Measurements from ENCODE around the gene PHC1. TPM values are rescaled to one million over a fixed set of nuclear protein-coding genes. Genes with fewer than 3 reads are reported as not detected.
A peak's percentile ranks its signal among the peaks of the same experiment; 100 is the strongest.

PHC1 gene
- polyA plus RNA-seq, 1 experiment = 26.7 TPM

DNA sequence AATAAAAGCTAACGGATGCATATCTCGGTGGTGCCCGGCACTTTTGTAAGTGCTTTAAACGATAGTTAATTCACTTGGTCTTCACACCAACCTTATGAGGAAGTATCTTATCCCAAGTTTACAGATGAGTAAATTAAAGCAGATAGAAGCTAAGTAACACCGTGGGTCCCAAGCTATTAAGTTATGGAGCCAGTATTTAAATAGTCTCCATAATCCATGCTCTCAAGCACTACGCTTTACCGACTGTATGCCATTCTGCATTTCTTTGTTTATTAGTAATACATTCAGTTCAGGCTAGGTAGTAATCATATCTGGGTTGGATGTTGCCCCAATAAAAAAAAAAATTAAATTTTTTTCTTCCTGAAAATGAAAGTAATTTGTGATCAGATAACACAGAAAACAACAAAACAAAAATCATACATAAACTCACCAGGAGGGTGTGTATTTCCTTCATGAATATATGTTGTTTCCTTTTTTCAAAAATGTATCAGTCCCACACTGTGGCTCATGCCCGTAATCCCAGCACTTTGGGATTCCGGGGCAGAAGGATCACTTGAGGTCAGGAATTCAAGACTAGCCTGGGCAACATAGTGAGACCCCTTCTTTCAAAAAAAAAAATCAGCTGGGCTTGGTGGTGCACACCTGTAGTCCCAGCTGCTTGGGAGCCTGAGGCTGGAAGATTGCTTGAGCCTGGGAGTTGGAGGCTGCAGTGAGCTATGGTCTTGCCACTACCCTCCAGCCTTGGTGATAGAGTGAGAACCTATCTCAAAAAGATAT, 36.6 kb downstream of the PHC1 start:
- peak overlapping the region; percentile 91 for H3K4me3 ChIP-seq (ENCODE audit: low read depth, low read length)
- POLR2A ChIA-PET = no interaction called here
- no peak for DNase-seq (ENCODE audit: low read depth)
- CTCF ChIA-PET = interaction anchor here (0.5 to 1.5 kb wide), 6 partner anchors 60 to 393 kb away, joined by 3 to 7 read pairs (median 4); no protein-coding TSS in a partner anchor
- H3K36me3 ChIP-seq (ENCODE audit: control insufficient read depth, insufficient read depth, low read length) = no peaks in the 10 kb centered on the region
- no peaks in the 10 kb centered on the region for H3K27me3 ChIP-seq (ENCODE audit: control insufficient read depth, insufficient read depth, low read length)
- TF ChIP-seq, protein P1, sequence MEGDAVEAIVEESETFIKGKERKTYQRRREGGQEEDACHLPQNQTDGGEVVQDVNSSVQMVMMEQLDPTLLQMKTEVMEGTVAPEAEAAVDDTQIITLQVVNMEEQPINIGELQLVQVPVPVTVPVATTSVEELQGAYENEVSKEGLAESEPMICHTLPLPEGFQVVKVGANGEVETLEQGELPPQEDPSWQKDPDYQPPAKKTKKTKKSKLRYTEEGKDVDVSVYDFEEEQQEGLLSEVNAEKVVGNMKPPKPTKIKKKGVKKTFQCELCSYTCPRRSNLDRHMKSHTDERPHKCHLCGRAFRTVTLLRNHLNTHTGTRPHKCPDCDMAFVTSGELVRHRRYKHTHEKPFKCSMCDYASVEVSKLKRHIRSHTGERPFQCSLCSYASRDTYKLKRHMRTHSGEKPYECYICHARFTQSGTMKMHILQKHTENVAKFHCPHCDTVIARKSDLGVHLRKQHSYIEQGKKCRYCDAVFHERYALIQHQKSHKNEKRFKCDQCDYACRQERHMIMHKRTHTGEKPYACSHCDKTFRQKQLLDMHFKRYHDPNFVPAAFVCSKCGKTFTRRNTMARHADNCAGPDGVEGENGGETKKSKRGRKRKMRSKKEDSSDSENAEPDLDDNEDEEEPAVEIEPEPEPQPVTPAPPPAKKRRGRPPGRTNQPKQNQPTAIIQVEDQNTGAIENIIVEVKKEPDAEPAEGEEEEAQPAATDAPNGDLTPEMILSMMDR (IDR thresholded peaks at IDR 0.05; ENCODE audit: insufficient read depth, low read depth, low read length) = no peak

DNA sequence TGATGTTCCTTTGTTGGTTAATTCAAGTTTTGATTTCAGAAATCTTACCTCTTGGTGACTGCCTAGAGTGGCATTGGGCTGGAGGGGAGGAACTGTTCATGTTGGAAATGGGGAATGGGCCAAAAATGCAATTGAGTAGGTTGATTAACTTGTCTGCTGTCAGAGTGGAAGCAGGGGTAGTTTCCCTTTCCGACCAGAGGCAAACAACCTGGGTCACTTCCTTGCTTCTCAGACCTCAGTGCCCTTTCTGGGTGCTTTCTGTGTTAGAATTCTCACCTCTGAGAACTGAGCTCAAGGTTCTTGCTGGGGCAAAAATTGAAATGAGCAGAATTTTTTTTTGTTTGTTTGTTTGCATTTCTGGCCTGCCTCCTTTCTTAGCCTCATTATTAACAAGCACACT, 37.4 kb downstream of the PHC1 start:
- ChIA-PET CTCF (interaction anchor here (0.6 to 1.5 kb wide), 4 partner anchors 32 to 394 kb away, joined by 3 to 7 read pairs (median 4); no protein-coding TSS in a partner anchor), POLR2A (no interaction called here)
- Histone ChIP-seq H3K27me3 (ENCODE audit: control insufficient read depth, insufficient read depth, low read length) (no peaks in the 10 kb centered on the region), H3K4me3 (ENCODE audit: low read depth, low read length) (no peak overlapping the region), H3K36me3 (ENCODE audit: control insufficient read depth, insufficient read depth, low read length) (no peaks in the 10 kb centered on the region)
- DNase-seq (ENCODE audit: low read depth) = no peak
- TF ChIP-seq, protein P1 (IDR thresholded peaks at IDR 0.05; ENCODE audit: insufficient read depth, low read depth, low read length) = no peak

DNA sequence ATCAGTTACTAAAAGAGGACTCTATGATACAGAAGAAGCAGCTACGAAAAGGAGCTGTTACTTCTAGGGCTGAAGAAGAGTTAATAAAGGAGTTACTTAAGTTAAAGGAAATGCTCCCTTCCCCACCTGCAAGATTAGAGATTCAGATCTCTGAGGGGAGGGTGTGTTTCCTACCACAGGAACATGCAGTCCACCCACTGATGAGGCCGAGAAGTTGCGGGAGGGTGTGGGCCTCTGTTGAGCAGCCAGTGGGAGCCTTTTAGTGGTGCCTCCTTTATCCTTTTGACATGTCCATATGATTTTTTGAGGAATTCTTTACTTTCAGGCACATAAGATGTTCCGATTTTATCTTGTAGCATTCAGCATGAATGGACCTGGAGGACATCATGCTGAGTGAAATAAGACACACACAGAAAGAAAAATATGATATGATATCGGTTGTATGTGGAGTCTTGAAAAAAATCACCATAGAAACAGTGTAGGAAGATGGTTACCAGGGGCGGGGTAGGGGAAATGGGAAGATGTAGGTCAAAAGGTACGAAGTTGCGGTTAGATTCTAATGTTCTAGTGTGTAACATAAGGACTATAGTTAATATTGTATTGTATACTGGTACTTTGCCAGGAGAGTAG, 39.6 kb downstream of the PHC1 start:
- H3K4me3 ChIP-seq (ENCODE audit: low read depth, low read length) = no peak overlapping the region
- CTCF ChIA-PET = interaction anchor here (0.6 to 1.4 kb wide), 2 partner anchors 9 to 88 kb away, joined by 3 read pairs; no protein-coding TSS in a partner anchor
- no peaks in the 10 kb centered on the region for H3K36me3 ChIP-seq (ENCODE audit: control insufficient read depth, insufficient read depth, low read length)
- DNase-seq (ENCODE audit: low read depth) = no peak
- no peaks in the 10 kb centered on the region for H3K27me3 ChIP-seq (ENCODE audit: control insufficient read depth, insufficient read depth, low read length)
- TF ChIP-seq, protein P1 (IDR thresholded peaks at IDR 0.05; ENCODE audit: insufficient read depth, low read depth, low read length) = no peak
- POLR2A ChIA-PET = no interaction called here

DNA sequence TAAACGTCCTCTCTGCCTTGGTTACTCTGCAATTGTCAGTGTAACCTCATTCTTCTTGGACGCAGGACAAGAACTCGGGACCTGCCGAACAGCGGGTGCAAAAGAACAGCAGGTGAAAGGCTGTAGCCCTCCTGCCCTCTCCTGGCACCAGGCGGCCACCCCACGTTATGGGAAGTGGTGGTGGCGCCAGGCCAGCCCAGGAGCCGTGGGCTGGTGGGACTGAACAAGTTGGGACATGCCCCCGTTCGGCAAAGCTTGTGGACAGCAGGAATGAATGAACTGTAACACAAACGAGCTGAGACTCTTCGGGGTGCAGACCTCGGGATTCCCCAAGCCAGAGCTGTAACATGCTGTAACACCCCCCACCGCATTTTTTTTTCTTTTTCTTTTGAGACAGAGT, 41.8 kb downstream of the PHC1 start:
- Histone ChIP-seq H3K27me3 (ENCODE audit: control insufficient read depth, insufficient read depth, low read length) (no peaks in the 10 kb centered on the region), H3K36me3 (ENCODE audit: control insufficient read depth, insufficient read depth, low read length) (no peaks in the 10 kb centered on the region), H3K4me3 (ENCODE audit: low read depth, low read length) (no peak overlapping the region)
- no peak for DNase-seq (ENCODE audit: low read depth)
- CTCF ChIA-PET = interaction anchor here (0.6 kb wide), 3 partner anchors 36 to 787 kb away, joined by 3 read pairs; no protein-coding TSS in a partner anchor
- TF ChIP-seq, protein P1 (IDR thresholded peaks at IDR 0.05; ENCODE audit: insufficient read depth, low read depth, low read length) = no peak
- POLR2A ChIA-PET = no interaction called here

DNA sequence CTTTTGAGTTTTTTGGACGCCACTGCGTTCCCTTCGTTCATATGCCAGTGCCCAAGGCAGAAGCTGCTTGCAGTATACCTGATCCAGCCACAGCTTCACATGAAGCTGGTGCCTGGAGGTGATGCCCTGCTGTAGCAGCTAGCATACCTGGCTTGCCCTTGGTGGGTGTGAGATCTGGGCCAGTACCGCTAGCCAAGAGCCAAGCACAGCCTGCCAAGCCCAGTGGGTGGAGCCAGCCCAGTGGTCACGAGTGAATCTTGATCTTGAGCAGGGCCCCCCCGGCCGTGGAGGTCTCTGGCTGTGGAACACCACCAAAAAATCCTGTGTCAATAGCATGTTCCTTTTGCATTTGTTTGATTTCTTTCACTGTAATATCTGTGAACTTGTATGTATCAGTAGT, 42.5 kb downstream of the PHC1 start:
- ChIA-PET CTCF (no interaction called here), POLR2A (no interaction called here)
- H3K27me3 ChIP-seq (ENCODE audit: control insufficient read depth, insufficient read depth, low read length) = no peaks in the 10 kb centered on the region
- no peaks in the 10 kb centered on the region for H3K36me3 ChIP-seq (ENCODE audit: control insufficient read depth, insufficient read depth, low read length)
- no peak for DNase-seq (ENCODE audit: low read depth)
- TF ChIP-seq, protein P1 (IDR thresholded peaks at IDR 0.05; ENCODE audit: insufficient read depth, low read depth, low read length) = no peak
- no peak overlapping the region for H3K4me3 ChIP-seq (ENCODE audit: low read depth, low read length)

All from BJ (cell line).